MCF 10A (cell line): ENCODE results near the gene CSMD2. TPM values are rescaled to one million over a fixed set of nuclear protein-coding genes. Genes with fewer than 3 reads are reported as not detected.

Source experiments
- BruUV-seq: library from RNA; stranded (reverse); fragments of 400-500 nt; replicated peaks from 2 replicates; lab custom pipeline; 2021; lab: Mats Ljungman, UMichigan
- CTCF ChIA-PET: fragments of 300-600 bp; sonication (Branson Sonifier 250); formaldehyde crosslinking; extraction: SDS; loops from one replicate; lab custom pipeline; 2021; ENCODE audit warnings: antibody characterized with exemption, inconsistent platforms; lab: Yijun Ruan, JAX
- POLR2A ChIA-PET: fragments of 300-600, 350-650 bp; sonication (Branson Sonifier 250); formaldehyde crosslinking; extraction: SDS; loops from one replicate; lab custom pipeline; 2020; ENCODE audit warnings: antibody characterized with exemption, inconsistent platforms; lab: Yijun Ruan, JAX
- DNase-seq: peaks from one replicate; pipeline ENCODE4 v3.0.0-alpha.2; 2018; ENCODE audit not compliant: unreplicated experiment
- H3K27ac Mint-ChIP-seq: one replicate; pipeline ENCODE4 v1.8.0; 2022; ENCODE audit warnings: mild to moderate bottlenecking, low read depth, mixed read lengths; ENCODE audit not compliant: unreplicated experiment
- H3K27me3 Mint-ChIP-seq: one replicate; pipeline ENCODE4 v1.8.0; 2022; ENCODE audit warnings: mixed read lengths; ENCODE audit not compliant: insufficient read depth, unreplicated experiment
- H3K36me3 Mint-ChIP-seq: one replicate; pipeline ENCODE4 v1.8.0; 2022; ENCODE audit warnings: mild to moderate bottlenecking, moderate library complexity, mixed read lengths; ENCODE audit not compliant: insufficient read depth, unreplicated experiment
- H3K4me1 Mint-ChIP-seq: one replicate; pipeline ENCODE4 v1.8.0; 2022; ENCODE audit warnings: mixed read lengths; ENCODE audit not compliant: insufficient read depth, unreplicated experiment
- H3K4me3 Mint-ChIP-seq: one replicate; pipeline ENCODE4 v1.8.0; 2022; ENCODE audit warnings: mild to moderate bottlenecking, moderate library complexity, mixed read lengths; ENCODE audit not compliant: unreplicated experiment
- H3K9me3 Mint-ChIP-seq: one replicate; pipeline ENCODE4 v1.8.0; 2022; ENCODE audit warnings: mixed read lengths; ENCODE audit not compliant: unreplicated experiment
- intact Hi-C: fragments of 100-400 bp; cut with micrococcal nuclease; formaldehyde crosslinking; loops from 2 replicates; pipeline ENCODE4 v1.14.1; 2022
- total RNA-seq: library from RNA; stranded (reverse); gene quantifications from 2 replicates; pipeline ENCODE4 v1.2.3, GENCODE V29; 2022
- TF ChIP-seq, protein P1 (sequence below): fragments of 200-600 bp; IDR thresholded peaks from one replicate; pipeline ENCODE4 v1.8.0; 2022; ENCODE audit warnings: antibody characterized with exemption, mild to moderate bottlenecking; ENCODE audit not compliant: unreplicated experiment

Gene CSMD2
- total RNA-seq, 1 experiment from 2014 or later = not detected

DNA sequence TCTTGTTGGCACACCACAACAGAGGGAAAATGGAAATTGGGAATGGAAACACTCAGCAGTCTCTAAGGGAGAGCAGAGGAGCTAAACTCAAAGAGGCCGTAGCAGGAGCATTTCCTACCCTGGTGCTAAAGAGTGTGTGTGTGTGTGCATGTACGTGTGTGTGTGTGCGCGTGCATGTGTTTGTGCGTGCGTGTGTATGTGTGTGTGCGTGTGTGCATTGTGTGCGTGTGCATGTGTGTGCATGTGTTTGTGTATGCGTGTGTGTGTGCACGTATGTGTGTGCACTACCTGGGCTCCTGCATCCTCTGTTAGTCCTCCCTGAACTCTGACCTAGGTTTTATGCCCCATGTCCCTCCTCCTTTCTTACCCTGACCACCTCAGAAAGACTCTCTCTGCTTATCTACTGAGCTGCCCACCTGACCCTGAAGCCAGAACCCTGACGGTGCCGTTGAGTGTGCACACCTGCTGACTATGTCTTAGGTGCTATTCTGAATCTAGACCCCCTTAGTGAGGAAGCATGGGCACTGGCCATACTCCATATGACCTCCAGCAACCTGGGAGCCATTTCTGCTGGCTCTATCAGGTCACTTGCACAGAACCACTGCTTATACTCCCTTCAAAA, 458.3 kb downstream of the CSMD2 start:
- intact Hi-C loops = no loop called here

DNA sequence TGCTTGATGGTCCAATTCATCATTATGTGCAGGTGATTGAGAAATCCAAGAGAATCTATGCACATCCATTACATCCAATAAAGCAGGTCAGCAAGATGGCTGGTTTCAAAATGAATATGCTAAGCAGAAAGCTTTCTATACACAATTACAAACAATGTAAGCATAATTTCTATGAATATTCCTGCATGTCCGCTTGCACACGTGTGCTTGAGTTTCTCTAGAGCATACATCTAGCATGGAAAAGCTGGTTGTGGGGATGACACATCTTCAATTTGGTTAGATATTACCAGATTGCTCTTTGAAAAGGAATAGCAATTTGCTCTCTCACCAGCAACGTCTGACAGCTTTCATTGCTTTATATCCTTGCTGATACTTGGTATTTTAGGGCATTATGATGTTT, 461.6 kb downstream of the CSMD2 start:
- BruUV-seq = no TSS peak
- ChIA-PET POLR2A (no interaction called here), CTCF (no interaction called here)
- Mint-ChIP-seq H3K27me3 (no peaks in the 10 kb centered on the region), H3K9me3 (peaks cover 7% of the 10 kb centered on the region), H3K27ac (no peak overlapping the region), H3K4me1 (no peaks in the 10 kb centered on the region), H3K4me3 (no peak overlapping the region), H3K36me3 (no peaks in the 10 kb centered on the region)
- TF ChIP-seq, protein P1, sequence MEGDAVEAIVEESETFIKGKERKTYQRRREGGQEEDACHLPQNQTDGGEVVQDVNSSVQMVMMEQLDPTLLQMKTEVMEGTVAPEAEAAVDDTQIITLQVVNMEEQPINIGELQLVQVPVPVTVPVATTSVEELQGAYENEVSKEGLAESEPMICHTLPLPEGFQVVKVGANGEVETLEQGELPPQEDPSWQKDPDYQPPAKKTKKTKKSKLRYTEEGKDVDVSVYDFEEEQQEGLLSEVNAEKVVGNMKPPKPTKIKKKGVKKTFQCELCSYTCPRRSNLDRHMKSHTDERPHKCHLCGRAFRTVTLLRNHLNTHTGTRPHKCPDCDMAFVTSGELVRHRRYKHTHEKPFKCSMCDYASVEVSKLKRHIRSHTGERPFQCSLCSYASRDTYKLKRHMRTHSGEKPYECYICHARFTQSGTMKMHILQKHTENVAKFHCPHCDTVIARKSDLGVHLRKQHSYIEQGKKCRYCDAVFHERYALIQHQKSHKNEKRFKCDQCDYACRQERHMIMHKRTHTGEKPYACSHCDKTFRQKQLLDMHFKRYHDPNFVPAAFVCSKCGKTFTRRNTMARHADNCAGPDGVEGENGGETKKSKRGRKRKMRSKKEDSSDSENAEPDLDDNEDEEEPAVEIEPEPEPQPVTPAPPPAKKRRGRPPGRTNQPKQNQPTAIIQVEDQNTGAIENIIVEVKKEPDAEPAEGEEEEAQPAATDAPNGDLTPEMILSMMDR = no peak
- intact Hi-C loops = no loop called here
- no peak for DNase-seq

More for the DNA sequence above, 458.3 kb downstream of the CSMD2 start:
- DNase-seq = no peak
- H3K27me3 Mint-ChIP-seq = no peaks in the 10 kb centered on the region
- BruUV-seq = no TSS peak
- POLR2A ChIA-PET = interaction anchor here (0.8 kb wide), 1 partner anchor 642 kb away, joined by 4 read pairs; no protein-coding TSS in a partner anchor
- no peak overlapping the region for H3K4me3 Mint-ChIP-seq
- CTCF ChIA-PET = interaction anchor here (0.7 kb wide), 2 partner anchors 12 to 73 kb away, joined by 3 to 4 read pairs; no protein-coding TSS in a partner anchor
- TF ChIP-seq, protein P1 = no peak
- no peak overlapping the region for H3K27ac Mint-ChIP-seq
- no peaks in the 10 kb centered on the region for H3K4me1 Mint-ChIP-seq
- H3K9me3 Mint-ChIP-seq = peaks cover 7% of the 10 kb centered on the region
- H3K36me3 Mint-ChIP-seq = no peaks in the 10 kb centered on the region

DNA sequence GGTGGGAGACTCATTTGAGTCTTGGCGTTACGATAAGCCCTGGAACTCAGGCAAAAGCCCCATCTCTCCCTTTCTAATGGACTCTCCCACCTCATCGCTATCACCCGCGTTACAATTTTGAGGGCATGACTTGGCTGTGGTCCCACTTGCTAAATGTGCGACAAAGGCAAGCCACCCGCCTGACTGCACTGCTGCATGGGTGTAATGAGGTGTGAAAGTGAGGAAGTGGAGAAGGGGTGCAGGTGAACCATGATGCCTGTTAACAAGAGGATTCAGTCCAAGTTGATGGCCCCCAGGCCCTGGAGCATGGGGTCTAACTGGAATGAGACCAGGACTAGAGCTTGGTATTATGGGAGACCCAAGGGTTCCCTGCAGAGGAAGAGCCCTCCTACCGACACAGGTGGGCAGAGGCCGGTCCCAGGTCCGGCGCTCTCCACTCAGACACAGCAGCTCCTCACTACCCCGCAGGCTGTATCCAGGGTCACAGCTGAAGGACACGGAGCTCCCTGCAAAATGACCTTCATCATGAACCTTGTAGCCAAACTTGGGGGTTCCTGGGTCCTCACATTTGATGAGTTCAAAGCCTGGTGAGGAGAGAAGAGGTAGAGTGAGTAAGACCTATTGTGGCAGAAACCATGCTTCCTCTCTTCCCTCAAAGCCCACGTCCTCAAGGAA, 466.5 kb downstream of the CSMD2 start:
- intact Hi-C loops = no loop called here
- H3K4me3 Mint-ChIP-seq = no peak overlapping the region
- no peaks in the 10 kb centered on the region for H3K36me3 Mint-ChIP-seq
- H3K27ac Mint-ChIP-seq = no peak overlapping the region
- no peak for DNase-seq
- ChIA-PET CTCF (interaction anchor here (0.5 kb wide), 1 partner anchor 832 kb away, joined by 3 read pairs; no protein-coding TSS in a partner anchor), POLR2A (no interaction called here)
- H3K9me3 Mint-ChIP-seq = no peaks in the 10 kb centered on the region
- H3K4me1 Mint-ChIP-seq = no peaks in the 10 kb centered on the region
- no TSS peak for BruUV-seq
- peaks cover 12% of the 10 kb centered on the region for H3K27me3 Mint-ChIP-seq
- TF ChIP-seq, protein P1 = no peak

DNA sequence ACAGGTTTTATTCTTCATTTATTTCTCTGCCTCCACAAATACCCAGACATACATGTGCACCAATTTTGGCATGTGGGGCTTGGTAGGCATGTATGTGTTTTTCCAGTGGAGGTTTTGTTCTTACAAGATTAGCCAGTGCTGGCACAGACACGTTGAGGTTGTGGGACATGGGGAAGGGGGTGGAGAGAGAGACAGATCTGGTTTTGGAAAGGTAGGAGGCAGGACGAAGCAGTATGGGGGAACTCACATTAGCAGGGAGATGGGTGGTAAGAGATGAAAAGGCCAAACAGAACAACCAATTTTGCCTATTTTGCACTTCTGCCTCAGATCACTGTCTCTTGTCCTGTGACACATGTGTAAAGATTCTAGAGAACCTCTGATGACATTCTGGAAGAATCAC, 467.2 kb downstream of the CSMD2 start:
- Mint-ChIP-seq H3K4me1 (no peaks in the 10 kb centered on the region), H3K36me3 (no peaks in the 10 kb centered on the region), H3K9me3 (no peaks in the 10 kb centered on the region), H3K27ac (no peak overlapping the region), H3K4me3 (no peak overlapping the region), H3K27me3 (peaks cover 12% of the 10 kb centered on the region)
- DNase-seq = no peak
- TF ChIP-seq, protein P1 = no peak
- POLR2A ChIA-PET = no interaction called here
- CTCF ChIA-PET = no interaction called here
- intact Hi-C loops = no loop called here
- no TSS peak for BruUV-seq
